ENCODE results near the gene PSPN.

The PSPN gene

GRCh38 chr19:6417713-6418561 is 42.2 kb upstream of the PSPN start (continued):
- no peak for TF ChIP-seq ZNF518A (tag by site-specific recombination; conservative IDR thresholded peaks at IDR 0.05; ENCODE audit: low read depth)
- TF ChIP-seq HOXA7 (CRISPR knock-in tag; IDR thresholded peaks at IDR 0.05; ENCODE audit: borderline replicate concordance): no peak
- TF ChIP-seq KLF1 (tag by site-specific recombination; IDR thresholded peaks at IDR 0.05): no peak
- TF ChIP-seq HOXD13 (CRISPR knock-in tag; IDR thresholded peaks at IDR 0.05; ENCODE audit: borderline replicate concordance): no peak
- TF ChIP-seq ZNF114 (tag by site-specific recombination; IDR thresholded peaks at IDR 0.05): no peak
- peak; percentile 64 for TF ChIP-seq PATZ1 (tag by site-specific recombination; IDR thresholded peaks at IDR 0.05)
- no peak for TF ChIP-seq ZNF112 (tag by site-specific recombination; IDR thresholded peaks at IDR 0.05)

GRCh38 chr19:6416658-6417405 is 41.1 kb upstream of the PSPN start:
- ChIA-PET POLR2A (interaction anchor here (1.0 to 1.8 kb wide), 3 partner anchors 8 to 45 kb away, joined by 3 to 7 read pairs (median 4); partner anchors contain the start of genes ALKBH7, GTF2F1 and KHSRP), CTCF (interaction anchor here (0.6 kb wide), 1 partner anchor 7 kb away, joined by 3 read pairs; no protein-coding TSS in a partner anchor)
- no peaks in the 10 kb centered on the region for H3K4me1 ChIP-seq (ENCODE audit: control insufficient read depth, insufficient read depth, low read length)
- no peaks in the 10 kb centered on the region for H3K9me3 ChIP-seq (ENCODE audit: control insufficient read depth, insufficient read depth, low read depth, low read length)
- H3K27ac ChIP-seq (ENCODE audit: extremely low read depth, low read depth, low read length): no peak overlapping the region
- H3K4me3 ChIP-seq (ENCODE audit: low read depth, low read length): no peak overlapping the region
- TF ChIP-seq KLF17 (tag by site-specific recombination; IDR thresholded peaks at IDR 0.05) (no peak), GLIS2 (tag by site-specific recombination; IDR thresholded peaks at IDR 0.05) (0 out of 2 replicates have a peak, but pooled peaks have one; percentile 15), ZNF362 (tag by site-specific recombination; IDR thresholded peaks at IDR 0.05) (no peak)
- H3K36me3 ChIP-seq (ENCODE audit: control insufficient read depth in 2 of 2, insufficient read depth in 1 of 2, low read length in 2 of 2): peaks cover 15 to 83% of the 10 kb centered on the region in 2 experiments

Measured in HEK293 (cell line).